Stimulated activated CD4-positive, alpha-beta T cell treated with anti-CD3 and anti-CD28 coated beads, Interleukin-4, amount 100 ng/mL, for 1 hour (primary cell): ENCODE results near the gene NALCN.

ENCODE experiments used
- DNase-seq: peaks from one replicate; pipeline ENCODE4 v3.0.0-alpha.2; 2020

NALCN gene

DNA sequence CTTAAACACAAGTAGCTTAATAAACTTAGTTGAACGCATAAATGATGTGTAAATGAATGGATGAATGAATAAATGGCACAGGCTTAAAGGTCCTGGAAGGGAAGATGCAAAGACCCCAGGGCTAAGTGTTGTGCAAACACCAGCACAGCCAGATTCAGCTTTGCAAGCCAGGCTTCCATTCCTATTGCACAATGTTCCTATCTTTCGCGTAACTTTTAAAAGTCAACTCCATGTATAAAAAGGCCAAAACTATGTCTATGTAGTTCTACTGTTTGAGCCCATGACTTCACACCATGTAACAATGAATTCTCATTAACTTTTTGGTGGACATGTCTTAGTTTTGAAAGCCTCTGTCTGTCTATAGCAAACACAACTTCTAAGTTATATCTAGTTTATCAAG is 226.0 kb downstream of the NALCN start:
- no peak for DNase-seq

DNA sequence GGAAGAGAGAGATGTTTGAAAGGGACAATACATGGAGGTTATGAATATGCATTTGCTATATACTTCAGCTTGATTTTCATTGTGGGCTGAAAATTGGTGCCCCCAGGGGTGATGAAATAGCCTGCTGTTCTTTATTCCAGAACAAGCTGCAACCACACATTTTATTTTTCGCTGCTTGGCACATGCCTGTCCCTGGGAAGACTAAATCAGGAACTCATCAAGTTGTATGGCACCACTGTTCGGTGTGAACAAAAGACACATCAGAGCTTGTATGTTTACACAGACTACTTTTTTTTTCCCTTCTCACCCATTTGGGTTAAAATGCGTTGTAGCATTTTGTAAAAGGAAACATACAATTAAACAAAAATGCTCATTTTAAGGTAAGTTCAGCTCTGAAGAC is 230.7 kb downstream of the NALCN start:
- no peak for DNase-seq

DNA sequence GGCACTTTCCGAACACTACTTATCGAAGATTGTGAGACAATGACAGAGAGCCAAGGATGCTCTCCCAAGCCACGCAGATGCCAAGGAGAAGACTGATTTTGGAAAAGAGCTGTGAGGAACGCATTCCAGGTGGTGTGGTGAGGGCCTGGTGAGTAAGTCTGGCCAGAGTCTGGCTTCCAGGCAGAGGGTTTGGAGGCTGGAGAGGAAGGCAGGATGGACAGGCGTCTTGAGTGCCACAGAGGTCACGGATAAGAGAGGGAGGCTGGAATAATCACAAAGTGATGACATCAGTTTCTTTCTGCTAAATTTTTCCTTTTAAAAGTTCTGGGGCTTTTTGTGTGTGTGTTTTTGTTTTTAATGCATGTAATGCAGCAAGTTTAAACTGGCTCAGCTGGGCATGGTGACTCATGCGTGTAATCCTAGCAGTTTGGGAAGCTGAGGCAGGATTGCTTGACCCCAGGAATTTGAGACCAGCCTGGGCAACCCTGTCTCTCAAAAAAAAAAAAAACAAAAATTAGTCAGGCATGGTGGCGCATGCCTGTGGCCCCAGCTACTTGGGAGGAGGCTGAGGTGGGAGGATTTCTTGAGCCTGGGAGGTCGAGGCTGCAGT is 235.1 kb downstream of the NALCN start:
- DNase-seq, result no peak

DNA sequence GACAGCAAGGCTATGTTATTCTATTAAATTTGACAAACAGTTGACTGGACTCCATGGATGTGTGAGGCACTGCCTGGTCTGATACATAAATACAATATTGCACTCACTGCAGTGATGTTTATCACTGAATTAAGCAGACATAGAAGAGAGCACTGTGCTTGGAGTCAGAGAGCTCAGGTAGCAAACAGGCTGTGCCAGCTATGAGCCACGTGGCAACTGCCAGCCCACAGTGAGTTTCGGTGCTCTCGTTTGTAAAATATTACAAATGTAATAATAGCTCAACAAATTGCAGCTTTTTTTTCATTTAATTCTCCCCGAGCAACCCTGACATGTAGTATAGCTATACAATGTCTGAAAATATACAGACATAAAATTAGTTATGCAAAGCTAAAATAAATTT is 237.3 kb downstream of the NALCN start:
- no peak for DNase-seq

DNA sequence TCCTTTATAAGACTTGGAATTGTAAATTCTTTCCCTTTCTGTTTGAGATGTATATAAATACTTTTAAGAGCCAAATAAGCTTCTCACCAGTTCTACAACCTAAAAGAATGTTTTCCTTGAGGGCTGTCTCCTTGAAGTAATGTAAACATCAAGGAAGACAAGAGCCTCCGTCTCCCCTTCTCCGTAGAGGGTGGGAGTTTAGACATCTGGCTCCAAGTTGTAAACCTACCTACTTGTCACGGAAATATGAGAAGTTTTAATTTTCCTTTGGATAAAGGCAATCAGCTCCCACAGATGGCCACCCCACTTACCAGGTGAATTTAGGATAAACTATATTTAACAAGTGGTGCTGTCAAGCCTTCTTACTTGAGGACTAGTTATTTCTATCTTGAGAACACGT is 237.9 kb downstream of the NALCN start:
- no peak for DNase-seq

DNA sequence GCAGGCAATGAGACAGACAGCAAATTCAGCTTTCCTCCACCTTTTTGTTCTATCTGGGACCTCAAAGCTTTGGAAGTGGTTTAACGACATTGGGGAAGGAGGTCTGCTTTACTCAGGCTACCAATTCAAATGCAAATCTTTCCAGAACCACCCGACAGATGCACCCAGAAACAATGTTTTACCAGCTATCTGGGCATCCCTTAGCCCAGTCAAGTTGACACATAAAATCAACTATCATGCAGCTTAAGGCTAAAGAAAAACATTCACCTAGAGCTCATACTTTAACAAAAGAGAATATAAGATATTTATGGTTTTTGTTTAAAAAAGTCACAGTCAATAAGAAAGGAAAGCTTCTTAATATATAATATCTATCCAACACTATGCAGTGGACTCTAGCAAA is 246.0 kb downstream of the NALCN start:
- no peak for DNase-seq

DNA sequence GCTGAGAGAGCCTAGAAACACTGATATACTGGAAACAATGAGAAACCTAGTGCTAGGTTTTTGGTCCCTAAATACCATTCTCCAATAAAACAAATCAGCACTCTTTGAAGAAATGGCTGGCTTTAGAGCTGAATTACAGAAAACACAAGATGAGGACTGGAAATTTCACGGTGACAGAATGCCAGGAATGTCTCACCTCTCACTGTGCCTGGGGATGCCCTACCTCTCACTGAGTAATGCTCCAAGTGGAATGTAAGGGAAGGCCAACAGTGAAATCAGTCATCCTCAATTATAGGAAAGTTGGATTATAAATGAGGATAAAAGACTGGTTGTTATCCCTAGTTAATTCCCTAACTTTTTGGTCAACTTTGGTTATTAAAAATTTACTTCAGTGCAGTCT is 259.0 kb downstream of the NALCN start:
- no peak for DNase-seq

DNA sequence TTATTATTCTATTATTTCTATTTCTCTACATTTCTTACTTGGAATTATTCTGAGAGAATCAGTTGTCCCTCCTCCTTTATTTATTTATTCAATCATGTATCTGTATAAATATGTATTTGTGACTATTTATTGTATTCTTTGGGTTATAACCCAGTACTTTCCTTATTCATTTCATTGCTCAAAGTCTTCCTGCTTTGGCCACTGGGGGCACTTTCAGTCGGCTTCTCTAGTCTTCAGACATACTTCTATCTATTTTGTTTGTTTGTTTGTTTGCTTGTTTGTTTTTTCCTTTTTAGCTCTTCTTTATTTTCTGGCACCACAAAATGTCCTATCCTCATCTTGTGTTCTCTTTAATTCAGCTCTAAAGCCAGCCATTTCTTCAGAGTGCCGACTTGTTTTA is 260.4 kb downstream of the NALCN start:
- DNase-seq, result no peak

DNA sequence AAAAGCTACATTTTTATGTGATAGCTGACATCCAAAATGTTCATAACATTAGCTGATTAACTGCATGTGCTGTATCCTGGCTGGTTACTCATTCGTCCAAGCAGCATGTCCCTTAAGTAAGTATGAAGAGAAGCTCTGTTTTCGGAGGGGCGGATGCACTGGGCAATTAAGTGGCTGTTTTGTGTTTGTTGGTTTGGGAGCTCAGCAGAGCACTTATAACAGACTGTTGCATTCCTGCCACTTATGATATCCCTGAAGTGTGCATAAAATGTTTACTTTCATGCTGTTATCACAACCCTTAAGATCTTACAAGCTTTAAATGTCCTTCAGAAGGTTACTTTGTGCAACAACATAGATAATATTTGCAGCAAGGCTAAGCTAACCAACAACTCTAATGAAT is 264.1 kb downstream of the NALCN start:
- no peak for DNase-seq

DNA sequence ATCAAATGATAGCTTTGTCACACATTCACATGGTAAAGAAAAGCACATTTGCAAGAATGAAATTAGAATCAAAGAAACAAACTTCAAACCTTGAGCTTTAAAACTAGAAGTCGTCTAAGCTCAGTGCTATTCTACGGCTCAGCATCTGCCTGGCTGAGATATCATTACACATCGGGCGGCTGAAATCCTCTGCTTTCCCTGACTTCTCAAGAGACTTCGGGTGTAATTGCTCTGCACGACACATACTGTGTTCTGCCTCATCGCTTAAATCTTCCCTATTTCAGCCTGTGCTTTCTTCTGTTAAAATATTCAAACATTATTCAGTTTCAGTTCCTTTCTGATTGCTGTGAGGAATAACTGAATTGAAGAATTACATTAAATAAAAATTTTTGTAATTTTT is 265.3 kb downstream of the NALCN start:
- DNase-seq, result no peak

DNA sequence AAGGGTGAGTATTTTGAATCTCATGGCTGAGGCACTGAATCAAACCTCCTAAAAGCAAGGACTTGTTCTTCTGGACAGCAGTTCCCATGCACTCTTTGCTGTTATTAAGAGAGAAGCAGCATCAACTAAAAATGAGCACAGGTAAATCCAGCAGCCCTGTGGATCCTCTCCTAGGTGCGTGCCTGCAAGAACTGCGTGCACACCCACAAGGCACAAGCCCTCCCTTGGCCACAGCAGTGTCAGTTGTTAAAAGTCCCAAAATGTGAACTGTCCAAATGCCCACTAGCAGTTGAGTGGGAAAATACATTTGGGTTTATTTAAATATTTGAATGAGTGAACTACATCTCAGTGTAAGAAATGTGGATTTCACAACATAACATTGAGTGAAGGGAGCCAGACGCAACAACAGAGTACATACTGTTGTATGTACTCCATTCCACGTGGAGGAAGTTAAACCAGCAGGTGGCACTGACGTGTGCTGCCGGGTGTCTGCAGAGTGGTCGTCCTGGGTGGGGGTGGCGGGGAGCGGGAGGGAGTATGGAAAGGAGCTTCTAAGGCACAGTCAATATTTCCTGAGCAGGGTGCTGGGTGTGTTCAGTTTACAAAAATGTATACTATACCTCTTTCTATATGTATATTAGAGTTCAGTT is 266.4 kb downstream of the NALCN start:
- no peak for DNase-seq

DNA sequence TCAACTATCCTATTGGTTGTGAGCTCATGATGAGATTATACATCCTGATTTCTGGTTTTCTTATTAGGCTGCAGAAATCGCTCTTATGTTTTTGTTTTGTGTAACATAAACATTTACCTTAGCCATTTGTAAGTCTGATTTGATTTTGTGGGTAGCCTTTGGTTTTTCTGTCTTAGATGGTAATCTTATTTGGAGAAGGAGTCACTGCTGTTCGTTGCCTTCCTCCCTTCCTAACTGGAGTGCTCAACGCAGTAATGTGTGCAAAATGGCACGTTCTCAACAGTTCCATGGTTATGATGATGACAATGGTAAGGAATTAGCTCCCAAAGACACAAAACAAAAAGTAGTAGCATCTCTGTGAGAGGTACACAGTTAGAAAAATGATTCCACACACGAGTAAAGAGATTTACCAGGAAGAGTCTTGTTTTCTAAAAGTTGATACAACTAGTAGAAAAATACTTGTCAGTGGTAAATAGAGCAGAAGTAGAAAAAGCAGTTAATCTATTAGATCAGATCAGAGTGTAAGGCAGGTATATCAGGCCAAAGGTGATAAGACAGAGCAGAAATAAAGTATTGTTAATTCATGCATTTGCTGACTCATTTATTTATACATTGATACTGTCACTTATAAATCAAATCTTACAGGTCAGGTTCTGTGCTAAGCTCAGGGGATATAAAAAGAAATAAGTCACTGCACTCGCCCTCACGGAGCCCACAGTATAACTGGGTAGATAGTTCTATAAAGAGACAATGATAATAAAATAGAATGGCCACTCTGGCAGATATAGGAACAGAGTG is 270.0 kb downstream of the NALCN start:
- no peak for DNase-seq

DNA sequence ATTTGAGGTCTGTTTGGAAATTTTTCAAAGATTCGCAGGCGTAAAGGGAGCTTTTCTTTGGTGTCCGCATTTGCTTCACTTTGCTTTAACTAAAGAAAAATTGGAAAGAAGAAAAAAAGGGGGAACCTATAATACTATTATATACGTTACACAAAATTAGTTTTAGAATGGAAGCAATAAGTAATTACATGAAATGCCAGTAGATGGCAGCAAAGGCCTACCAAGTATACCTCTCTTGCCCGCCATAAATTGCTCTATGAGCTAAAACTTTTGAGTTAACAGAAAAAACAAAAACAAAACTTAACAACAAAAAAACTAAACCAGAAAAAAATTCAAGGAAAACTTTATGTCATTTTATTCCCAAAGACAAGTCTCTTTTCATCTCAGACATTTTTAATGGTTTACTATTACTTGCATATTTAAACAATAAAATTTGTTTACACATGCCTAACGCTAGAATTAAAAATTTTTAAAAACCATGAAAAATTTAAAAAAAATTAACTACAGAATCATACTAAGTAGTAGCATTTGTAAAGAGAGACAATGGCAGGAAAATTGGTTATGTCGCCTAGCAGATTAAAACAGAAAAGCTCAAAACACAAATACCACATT is 271.4 kb downstream of the NALCN start:
- DNase-seq, result no peak

DNA sequence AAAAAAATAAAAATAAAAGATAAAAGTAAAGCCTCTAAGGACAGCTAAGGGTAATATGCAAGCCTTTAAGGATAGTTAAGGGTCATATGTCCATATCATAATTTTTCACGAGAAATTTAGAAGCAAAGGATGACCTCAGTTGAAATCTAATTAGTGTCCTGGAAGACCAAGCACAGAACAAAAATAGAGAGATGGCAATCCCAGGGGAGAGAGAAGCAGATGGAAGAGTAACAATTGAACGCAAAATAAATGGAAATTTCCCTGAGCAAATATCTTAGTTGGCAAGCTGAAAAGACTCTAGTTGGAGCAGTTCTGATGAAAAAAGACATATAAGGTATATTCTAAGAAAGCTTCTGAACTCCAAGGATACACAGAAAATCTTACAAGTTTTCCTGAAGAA is 275.4 kb downstream of the NALCN start:
- DNase-seq, result no peak

DNA sequence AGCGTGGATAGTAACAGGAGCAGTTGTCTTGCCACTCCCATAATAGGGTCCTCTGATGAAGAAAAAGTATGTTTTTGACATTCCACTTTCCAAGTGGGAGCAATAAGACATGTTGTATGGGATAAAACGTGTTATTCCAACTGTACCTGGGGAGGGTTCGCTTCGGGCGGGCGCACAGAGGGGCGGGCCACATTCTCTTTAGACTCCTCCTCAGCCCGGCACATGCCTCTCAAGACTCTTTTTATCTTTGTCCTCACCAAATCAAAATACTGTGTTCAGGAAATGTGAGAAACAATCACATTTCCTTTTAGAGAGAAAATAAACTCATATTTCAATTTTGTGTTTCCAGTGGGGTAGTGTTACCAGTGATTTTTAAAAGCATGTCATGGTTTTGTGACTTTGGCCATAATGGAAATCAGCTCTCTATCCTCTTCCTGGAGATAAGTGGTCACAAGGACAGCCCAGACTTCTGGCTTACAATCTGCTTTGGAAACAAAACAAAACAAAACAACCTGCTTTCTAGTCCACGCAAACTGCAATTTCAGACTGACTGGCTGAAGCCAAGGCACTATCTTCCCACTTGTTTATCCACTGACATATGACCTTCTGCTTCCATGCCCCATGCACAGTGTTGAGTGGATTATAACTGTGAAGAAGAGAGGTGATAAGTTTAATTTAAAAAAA is 276.1 kb downstream of the NALCN start:
- DNase-seq, result no peak

DNA sequence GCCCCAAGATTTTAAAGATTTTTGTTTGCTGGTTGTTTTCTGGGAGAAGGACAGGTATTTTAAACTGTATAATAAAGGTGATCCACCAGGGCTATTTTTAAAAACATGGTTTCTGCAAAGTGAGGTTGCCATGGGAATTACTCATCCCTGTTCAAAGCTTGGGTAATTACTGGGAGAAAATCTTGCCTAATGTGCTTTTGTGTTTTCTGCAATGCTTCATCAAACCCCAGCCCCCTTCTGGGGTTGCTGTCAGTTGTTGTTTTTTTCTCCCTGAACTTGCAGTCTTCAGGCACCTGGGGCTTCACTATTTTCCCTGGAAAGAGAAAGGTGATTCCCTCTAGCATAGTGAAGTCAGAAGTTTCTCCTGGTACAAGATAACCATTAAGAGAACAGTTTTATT is 277.2 kb downstream of the NALCN start:
- no peak for DNase-seq

DNA sequence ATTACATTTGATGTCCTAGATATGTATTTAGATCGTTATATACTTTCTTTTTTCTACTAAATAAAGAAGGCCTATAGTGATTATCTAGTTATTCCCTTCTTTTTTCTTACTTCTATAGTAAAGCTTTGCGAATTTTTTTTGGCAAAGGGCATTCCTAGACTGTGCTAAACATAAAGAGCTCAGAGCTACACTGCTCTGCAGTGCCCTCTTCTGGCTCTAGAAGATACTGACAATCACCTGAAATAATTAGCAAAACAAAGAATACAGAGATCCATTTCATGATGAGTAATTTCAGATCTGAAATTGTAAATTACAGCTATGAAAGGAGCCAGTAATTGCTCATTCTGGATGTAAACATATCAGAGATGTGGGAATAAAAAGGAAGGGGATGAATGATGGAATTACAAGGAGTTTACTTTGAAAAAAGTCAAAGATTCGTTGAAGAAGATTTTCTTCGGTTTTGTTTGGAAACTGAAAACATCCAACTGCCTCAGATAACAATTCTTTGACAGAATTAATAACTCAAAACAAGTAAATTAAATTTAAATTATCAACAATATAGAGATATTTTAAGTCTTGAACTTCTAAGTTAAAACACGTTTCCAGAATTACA is 288.5 kb downstream of the NALCN start:
- DNase-seq, result no peak

DNA sequence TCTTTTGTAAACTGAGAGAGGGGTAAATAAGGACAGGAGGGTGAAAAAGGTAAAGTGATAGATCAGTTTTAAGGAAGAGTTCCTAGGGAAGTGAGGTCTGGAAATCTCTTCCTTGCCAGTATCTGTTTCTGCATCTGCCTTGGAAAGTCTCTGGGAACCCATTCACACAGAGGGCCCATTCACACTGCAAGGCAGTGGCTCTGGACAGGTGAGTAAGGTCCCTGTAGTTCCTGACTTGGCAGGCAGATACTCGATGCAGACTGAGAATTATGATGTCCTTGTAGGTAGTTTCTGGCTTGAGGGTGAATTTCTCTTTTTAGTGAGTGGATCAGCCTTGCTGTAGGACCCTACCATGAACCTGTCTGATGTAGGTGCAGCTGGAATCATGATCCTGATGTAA is 293.3 kb downstream of the NALCN start:
- no peak for DNase-seq

DNA sequence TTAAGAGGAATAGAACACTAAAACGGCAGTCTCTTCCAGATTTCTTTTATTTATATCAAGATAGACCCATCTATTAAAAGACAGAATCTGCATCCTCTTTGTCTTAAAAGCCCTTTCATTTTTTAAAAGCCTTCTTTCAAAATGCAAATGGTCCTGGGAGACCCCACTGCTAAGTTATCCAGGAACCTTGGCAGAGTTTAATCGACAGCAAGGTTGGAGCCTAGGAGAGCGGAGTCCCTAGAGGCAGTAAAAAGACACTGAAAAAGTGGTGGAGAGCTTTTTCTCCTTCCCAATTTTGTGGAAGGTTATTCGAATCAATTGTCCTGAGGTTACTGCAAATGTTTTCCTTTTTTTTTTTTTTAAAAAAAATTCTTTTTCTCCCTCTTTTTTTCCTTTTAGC is 294.7 kb downstream of the NALCN start:
- no peak for DNase-seq

DNA sequence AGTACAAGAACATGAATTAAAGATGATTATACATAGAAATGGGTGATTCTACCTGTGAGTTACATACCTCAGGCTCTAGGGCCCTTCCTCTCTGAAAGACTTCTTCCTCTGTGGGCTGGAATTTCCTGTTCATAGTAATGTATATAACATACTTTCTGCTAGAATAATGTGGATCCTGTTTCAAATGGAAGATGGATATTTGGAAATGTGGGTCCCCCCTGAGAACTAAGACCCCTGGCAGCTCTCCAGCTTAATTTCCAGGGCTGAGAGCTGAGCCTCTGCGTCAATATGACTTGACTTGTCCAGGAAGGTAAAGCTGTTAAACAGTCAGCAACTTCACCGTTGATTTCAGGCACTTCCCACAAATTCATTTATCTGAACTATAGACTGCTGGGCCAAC is 296.3 kb downstream of the NALCN start:
- no peak for DNase-seq

DNA sequence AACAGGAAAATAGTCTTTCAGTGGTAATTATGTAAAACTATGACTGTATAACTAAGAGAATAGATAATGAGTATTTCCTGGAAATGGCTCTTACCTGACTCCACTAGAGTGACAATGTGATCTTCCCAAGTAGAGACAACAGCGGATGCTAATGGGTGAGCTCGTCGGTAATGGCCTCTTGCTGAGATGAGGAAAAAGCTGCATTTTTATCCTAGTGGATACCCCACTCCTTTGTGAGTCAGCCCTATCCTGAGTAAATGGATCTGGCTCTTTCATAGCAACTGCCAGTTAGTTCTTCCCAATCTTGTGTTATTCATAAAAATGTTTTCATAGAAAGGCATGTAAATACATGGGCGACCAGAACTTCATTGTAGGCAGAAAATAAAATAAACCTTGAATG is 299.5 kb downstream of the NALCN start:
- DNase-seq, result no peak

DNA sequence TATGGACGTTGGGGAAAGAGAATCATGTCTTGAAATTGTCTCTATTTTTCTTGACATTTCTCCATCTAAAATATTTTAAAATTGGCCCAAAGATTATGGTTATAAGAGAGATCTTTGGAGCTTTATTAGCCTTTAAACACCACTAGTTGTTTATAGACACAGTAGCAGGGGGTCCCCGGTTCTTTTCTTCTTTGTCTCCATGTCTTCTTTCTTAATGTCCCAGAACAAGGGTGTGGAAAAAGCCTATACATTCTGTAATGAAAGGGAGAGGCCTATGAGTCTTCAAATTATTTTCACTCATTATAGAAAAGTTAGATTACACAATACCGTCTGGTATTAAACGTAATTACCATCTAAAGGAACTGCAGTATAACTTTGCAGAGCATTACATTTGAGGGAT is 300.0 kb downstream of the NALCN start:
- no peak for DNase-seq

DNA sequence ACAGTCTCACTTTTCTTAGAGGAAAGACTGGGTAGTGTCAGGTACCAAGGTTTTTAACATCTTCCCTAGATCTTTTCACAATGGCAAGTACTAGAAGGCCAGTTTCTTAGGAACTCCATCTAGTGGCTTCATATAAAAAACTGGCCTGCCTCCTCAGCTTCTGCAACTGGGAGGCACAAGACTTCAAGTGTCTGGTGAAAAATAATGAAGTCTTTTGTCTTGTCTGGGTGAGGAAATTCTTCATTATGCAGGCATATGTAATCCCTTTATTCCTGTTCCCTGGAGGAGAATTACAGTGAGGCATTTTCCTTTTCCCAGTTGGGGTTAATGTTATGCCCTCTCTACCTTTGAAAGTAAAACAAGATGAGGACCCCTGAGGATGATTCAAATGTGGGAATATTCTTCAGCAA is 300.5 kb downstream of the NALCN start:
- no peak for DNase-seq
